Motor neuron (in vitro differentiated cells): ENCODE results near the gene LSAMP. TPM values are rescaled to one million over a fixed set of nuclear protein-coding genes. Genes with fewer than 3 reads are reported as not detected.

ENCODE experiments used
- ATAC-seq, 8 experiments: fragments of 200-7000 bp; cut with Tn5 transposase; replicated peaks in 6 of 8; 2 replicates each; pipeline ENCODE4 v1.8.0; 2021; ENCODE audit warnings: mild to moderate bottlenecking in 8 of 8, moderate library complexity in 8 of 8
- H3K27ac ChIP-seq, 2 donors: fragments of 250-450 bp; sonication (Bioruptor Pico); 2 replicates each; pipeline ENCODE4 v1.9.0; 2021; ENCODE audit warnings: antibody characterized with exemption in 2 of 2, mild to moderate bottlenecking in 2 of 2, moderate library complexity in 1 of 2
- H3K4me1 ChIP-seq, 2 donors: fragments of 250-450 bp; sonication (Bioruptor Pico); replicated peaks in 1 of 2; 2 replicates each; pipeline ENCODE4 v1.6.1; 2021; ENCODE audit warnings: antibody characterized with exemption in 2 of 2, mild to moderate bottlenecking in 2 of 2, moderate library complexity in 1 of 2
- H3K4me3 ChIP-seq, 5 donors: fragments of 250-450 bp; sonication (Bioruptor Pico); 2 replicates each; pipeline ENCODE4 v1.9.0; 2021; ENCODE audit warnings: antibody characterized with exemption in 5 of 5, mild to moderate bottlenecking in 5 of 5, moderate library complexity in 4 of 5
- WGBS, 10 experiments: fragments of 450-650 bp; shearing (Covaris generic); methylation state at CpG; one replicate each; pipeline ENCODE4 v1.0.0; 2022; 5-methylcytosine and 5-hydroxymethylcytosine counted together
- in situ Hi-C, 9 experiments: fragments of 400-800 bp; cut with MboI; loops; one replicate each; pipeline ENCODE4 v1.15.0; 2021; ENCODE audit warnings: low sequenced_read_pairs in 9 of 9, low pct_unique_long_range_greater_than_20kb in 2 of 9; ENCODE audit not compliant: unreplicated experiment in 9 of 9
- total RNA-seq, 8 experiments: library from RNA; unstranded; fragments of 300-600 nt; gene quantifications; 2 replicates each; pipeline versions ENCODE4 v1.2.3 to v1.2.4, GENCODE V29; 2022

The LSAMP gene
- total RNA-seq, 8 experiments from 2014 or later = 24.4 to 76.5 (median 39.2) TPM

DNA sequence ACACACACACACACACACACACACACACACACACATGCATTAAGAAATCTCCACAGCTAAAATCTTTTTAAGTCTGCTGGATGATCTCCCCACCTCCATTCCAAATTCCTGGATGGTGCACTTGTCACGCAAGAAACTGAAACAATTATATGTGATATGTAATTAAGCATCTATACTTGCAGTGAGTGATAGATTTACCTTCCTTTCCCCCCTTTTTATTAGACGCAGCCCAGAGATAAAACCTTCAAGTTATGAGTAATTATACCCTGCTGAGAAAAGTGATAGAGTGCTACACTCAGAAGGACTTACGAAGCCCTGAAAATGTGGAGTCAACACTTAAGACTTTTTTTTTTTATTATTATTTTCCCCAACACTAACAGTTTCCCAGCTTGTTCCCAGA lies 255.2 kb downstream of the LSAMP start:
- in situ Hi-C loops = no loop called here
- Histone ChIP-seq H3K4me1 (peaks cover 10 to 19% of the 10 kb centered on the region in 2 donors), H3K27ac (no peak overlapping the region), H3K4me3 (no peak overlapping the region)
- WGBS, 10 experiments = 67 to 100% (median 86%) methylated on average over 1 to 3 of the region's 3 CpGs; no CpG with 5 or more reads in 1 of the 10 experiments
- no peak for ATAC-seq

DNA sequence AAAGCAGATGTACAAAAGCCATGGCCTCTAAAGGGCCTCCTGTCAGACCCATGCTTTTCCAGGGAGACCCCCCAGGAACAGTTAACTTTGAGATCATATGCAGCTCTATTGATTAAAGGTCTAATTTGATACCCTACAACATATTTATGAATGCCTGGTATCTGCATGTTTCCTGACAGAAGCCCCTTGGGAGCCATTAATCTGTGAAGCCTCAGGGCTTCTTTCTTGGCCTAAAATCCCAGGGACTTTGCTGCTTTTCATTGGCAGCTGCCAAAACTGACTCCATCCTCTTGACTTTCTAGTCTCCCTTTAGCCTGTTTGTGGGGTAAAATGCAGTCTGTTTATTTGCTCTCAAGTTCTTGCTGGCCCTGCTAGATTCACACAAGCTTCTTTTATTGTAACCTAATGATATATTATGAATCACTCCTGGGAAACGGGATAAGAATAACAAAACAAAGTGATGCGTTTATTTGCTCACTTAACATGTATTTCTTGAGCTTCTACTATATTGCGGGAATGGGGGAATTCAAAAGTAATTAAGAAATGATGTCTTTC lies 257.0 kb downstream of the LSAMP start:
- in situ Hi-C loops = no loop called here
- WGBS, 10 experiments = 32 to 95% (median 80%) methylated on average over 1 to 3 of the region's 3 CpGs; no CpG with 5 or more reads in 2 of the 10 experiments
- peaks cover 10 to 19% of the 10 kb centered on the region in 2 donors for H3K4me1 ChIP-seq
- ATAC-seq = peak in 1 of 8 experiments; percentile 22
- H3K27ac ChIP-seq = no peak overlapping the region
- no peak overlapping the region for H3K4me3 ChIP-seq

DNA sequence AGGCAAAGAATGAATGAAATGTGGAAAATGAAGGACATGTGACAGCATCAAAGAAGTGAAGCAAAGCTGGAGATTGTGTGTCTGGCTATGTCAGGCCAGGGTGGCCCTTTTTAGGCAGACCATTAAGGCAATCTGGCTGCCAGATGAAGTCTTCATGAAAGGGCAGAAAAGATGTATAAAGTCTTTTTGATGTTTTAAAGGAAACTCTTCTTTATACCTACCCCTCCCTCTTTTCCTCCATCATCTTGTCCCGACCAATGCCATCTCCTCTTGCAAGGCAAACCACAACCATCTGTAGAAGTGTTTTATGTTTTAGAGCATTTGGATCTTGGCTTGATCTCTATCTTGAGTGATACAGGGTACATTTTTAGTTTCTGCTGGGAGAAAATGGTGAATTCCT lies 259.2 kb downstream of the LSAMP start:
- WGBS, 10 experiments = 17 to 92% (median 69%) methylated on average over 1 of the region's 1 CpG; no CpG with 5 or more reads in 4 of the 10 experiments

DNA sequence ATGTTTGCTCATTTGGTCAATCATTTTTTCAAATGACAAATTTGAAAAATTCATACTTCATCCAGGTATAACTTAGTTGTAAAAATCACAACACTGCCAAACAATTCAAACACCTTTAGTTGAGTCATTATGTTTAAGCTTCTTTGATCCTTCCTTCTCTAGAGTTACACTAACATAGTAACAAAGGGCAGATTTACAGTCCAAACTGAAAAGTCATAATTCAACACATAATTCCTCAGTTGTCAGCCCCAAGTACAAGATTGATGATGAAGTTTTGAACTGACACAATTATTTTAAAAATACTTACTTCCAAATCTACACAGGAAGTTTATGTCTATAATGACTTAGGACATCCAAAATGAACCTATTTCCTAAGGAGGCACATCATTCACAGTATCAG lies 264.1 kb downstream of the LSAMP start:
- Histone ChIP-seq H3K4me1 (no peaks in the 10 kb centered on the region), H3K27ac (no peak overlapping the region), H3K4me3 (no peak overlapping the region)
- in situ Hi-C loops = no loop called here
- no peak for ATAC-seq

More for the DNA sequence above, 259.2 kb downstream of the LSAMP start:
- in situ Hi-C loops = no loop called here
- Histone ChIP-seq H3K4me3 (no peak overlapping the region), H3K4me1 (peaks cover 10 to 19% of the 10 kb centered on the region in 2 donors), H3K27ac (no peak overlapping the region)
- peak in 2 of 8 experiments; percentile 61 to 71 for ATAC-seq

DNA sequence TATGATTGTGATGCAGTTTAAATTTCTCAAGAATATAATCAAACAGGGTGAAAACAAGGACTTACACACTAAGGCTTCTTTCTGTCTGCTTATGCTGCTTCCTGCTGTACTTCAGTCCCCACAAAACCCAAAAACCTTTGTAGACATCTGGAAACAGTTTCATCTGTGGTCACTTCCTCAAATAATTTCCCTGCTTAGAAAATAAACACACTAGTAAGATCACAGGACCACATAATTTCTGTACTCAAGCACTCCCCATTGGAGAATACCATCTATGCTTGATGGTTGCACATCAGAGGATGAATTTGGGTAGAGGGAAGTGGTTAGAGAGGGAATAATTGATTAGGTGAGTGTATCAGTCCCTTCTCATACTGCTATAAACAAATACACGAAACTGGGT lies 266.2 kb downstream of the LSAMP start:
- Histone ChIP-seq H3K27ac (no peak overlapping the region), H3K4me1 (no peaks in the 10 kb centered on the region), H3K4me3 (no peak overlapping the region)
- ATAC-seq = peak in 1 of 8 experiments; percentile 25
- 50 to 100% (median 90%) methylated on average over 1 of the region's 1 CpG; no CpG with 5 or more reads in 6 of the 10 experiments for WGBS, 10 experiments
- in situ Hi-C loops = no loop called here

DNA sequence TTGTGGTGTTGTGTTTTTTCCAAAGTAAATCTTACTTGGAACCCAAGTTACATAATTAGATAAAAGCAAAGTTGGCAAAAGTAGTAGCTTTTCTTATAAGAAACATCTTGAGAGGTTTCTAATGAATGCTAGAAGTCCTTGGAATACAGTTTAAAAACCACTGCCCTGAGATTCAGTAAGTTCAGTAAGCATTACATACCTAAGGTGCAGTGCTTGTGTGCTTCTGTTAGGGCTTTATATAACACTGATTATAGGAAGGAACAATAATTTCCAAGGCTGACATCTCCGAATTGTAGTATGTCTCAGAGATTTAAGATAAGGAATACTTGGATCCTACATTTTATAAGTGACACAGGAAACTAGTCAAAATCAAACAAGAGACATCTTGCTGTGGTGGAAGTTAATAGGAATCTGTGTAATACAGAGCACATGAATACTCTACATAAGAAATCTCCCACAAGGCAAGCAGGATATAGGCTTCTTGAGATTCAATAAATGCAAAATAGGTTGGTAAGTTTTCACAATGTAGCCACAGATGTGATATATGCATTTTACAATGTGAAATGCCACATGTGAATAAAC lies 268.2 kb downstream of the LSAMP start:
- ATAC-seq = peak in 1 of 8 experiments; percentile 14
- Histone ChIP-seq H3K27ac (no peak overlapping the region), H3K4me1 (no peaks in the 10 kb centered on the region), H3K4me3 (no peak overlapping the region)
- 67 to 100% (median 83%) methylated on average over 1 of the region's 1 CpG; no CpG with 5 or more reads in 1 of the 10 experiments for WGBS, 10 experiments
- in situ Hi-C loops = no loop called here

DNA sequence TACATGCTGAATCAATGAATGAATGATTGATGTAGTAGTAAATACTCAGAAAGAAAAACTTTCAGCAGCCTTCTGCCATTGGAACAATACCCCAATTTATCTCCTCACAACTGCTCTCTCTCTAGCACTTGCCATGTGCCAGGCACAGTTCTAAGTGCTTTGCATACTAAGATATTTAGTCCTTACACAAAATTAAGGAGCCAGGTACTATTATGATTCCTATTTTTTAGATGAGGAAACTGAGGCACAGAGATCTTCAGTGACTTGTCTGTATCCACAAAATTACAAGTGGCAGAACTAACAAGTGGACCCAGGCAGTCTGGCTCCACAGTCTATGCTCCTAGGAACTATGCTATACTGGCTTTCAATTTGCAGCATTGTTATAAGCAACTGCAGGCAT lies 279.2 kb downstream of the LSAMP start:
- Histone ChIP-seq H3K4me3 (no peak overlapping the region), H3K4me1 (peaks cover 15 to 32% of the 10 kb centered on the region in 2 donors), H3K27ac (no peak overlapping the region)
- no peak for ATAC-seq
- in situ Hi-C loops = no loop called here

DNA sequence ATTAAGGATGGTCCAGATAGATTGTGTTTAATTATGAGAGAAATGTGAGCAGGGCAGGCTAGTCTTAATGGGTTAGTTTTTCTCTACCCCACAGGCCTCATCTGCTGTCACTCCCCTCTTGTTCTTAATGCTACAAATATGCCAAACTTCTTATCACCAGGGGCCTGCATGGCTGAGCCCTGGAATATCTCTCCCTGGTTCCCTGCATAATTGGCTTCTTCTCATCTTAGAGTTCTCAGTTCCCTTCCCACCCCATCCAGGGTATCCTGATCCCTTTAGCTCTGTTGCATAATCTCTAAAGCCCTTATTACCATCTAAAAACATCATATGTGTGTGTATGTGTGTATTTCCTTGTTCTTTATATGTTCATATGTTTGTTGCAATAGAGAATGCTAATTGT lies 279.6 kb downstream of the LSAMP start:
- in situ Hi-C loops = no loop called here
- Histone ChIP-seq H3K27ac (no peak overlapping the region), H3K4me1 (peaks cover 15 to 37% of the 10 kb centered on the region in 2 donors), H3K4me3 (no peak overlapping the region)
- no peak for ATAC-seq

DNA sequence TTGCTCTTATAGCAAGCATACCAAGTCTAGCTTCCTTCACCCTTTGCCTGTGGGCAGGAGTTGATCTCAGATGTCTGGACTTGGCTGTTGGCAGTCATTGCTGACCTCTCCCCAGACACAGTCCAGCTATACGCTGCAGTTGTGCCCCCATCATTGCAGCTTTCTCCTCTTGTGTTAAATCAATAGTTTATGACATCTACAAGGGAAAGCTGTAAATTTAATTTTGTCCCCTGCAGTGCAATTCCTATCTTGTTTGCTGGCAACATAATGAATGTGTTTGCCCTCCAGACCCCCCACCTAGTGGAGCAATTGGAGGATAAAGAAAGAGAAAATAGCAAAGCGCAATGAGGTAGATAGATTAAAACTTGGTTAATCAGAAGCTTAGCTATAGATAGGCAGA lies 280.2 kb downstream of the LSAMP start:
- peak in 4 of 8 experiments; percentile 33 to 61 (median 52) for ATAC-seq
- Histone ChIP-seq H3K27ac (peak overlapping the region in 1 of 2 donors; percentile 6), H3K4me3 (no peak overlapping the region), H3K4me1 (peaks cover 15 to 38% of the 10 kb centered on the region in 2 donors)
- in situ Hi-C loops = no loop called here
- 35 to 100% (median 80%) methylated on average over 1 to 2 of the region's 2 CpGs; no CpG with 5 or more reads in 3 of the 10 experiments for WGBS, 10 experiments

DNA sequence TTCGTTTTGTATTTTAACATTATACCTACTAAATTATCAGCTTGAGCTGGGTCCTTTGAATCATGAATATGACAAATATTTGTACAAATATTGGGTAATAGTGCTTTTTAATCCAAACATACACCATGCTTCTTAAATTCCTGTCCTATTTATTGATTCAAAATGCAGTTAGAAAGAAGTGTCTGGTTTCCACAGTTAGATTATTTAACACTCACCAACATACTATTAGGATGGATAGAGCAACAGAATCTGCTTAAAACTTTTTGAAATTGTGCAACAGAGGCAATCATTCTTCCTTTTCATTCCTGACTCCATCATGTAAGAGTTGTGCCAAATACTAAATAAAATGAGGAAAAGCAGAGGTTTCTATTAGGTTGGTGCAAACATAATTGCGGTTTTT lies 281.2 kb downstream of the LSAMP start:
- H3K4me1 ChIP-seq = peaks cover 15 to 38% of the 10 kb centered on the region in 2 donors
- no peak overlapping the region for H3K4me3 ChIP-seq
- 43 to 100% (median 84%) methylated on average over 1 to 2 of the region's 2 CpGs for WGBS, 10 experiments
- H3K27ac ChIP-seq = no peak overlapping the region
- ATAC-seq = no peak
- in situ Hi-C loops = no loop called here

DNA sequence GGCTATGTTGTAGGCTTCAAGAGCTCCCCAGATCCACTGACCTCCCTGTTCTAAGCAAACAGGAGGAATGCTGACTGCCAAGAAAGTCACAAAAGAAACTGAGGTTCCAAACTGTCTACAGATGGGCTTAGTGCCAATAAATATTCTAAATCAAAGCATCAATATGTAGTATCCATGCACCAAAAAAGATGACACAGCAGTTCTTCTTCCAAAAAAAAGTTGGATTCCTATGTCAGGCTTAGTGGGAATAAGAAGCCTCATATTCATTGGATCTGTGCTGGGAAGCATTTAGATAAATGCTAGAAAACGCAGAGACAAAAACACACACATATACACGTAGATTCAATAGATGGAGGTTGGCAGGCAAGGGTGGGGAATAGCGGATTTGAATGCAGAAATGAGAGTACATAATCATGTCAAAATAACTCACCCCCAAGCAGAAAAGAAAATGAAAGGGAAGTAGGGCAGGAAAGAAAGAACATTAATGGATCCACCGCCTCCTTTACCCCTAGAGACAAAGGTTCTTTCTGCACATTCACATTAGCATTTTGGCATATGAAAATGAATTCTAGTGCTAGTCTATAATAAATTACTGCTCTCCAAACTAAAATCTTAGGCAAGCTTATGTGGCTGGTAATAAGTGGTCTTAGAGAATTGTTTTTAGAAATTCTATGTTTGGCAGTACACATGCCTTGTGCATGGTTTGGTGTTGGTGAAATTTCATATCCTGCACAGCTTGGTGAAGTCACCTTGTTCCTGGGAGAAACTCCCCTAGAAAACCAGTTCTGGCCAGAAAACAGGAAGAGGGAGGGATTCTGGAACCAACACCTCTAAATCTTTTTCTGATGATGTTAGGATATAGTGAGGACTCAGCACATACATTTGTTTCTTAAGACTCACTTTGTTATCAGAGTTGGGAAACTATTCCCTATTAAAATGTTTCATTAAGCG lies 283.4 kb downstream of the LSAMP start:
- ATAC-seq = peak in 4 of 8 experiments; percentile 7 to 76 (median 74)
- Histone ChIP-seq H3K4me3 (no peak overlapping the region), H3K27ac (peak overlapping the region in 1 of 2 donors; percentile 24), H3K4me1 (peaks cover 15 to 30% of the 10 kb centered on the region in 2 donors)
- WGBS, 10 experiments = 0 to 85% (median 54%) methylated on average over 2 to 5 of the region's 5 CpGs; no CpG with 5 or more reads in 1 of the 10 experiments
- in situ Hi-C loops = no loop called here

DNA sequence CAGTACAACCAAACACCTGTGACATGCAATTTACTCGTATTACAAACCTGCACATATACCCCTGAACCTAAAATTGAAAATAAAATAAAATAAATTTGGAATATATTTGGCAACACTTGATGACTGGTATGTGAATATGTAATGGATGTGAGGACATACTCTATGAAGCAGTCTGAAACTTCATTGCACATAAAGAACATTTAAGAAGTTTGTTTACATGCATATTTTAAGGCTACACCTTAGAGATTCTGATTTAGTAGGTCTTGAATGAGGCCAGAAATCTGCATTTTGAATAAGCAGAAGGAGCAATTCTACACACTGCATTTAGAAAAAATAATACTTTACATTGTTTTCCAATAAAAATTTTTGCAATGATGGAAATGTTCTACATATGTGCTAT lies 284.7 kb downstream of the LSAMP start:
- Histone ChIP-seq H3K4me3 (no peak overlapping the region), H3K4me1 (peaks cover 10 to 36% of the 10 kb centered on the region in 2 donors), H3K27ac (no peak overlapping the region)
- in situ Hi-C loops = no loop called here
- ATAC-seq = peak in 3 of 8 experiments; percentile 46 to 59 (median 57)
- 8 to 100% (median 83%) methylated on average over 1 of the region's 1 CpG; no CpG with 5 or more reads in 1 of the 10 experiments for WGBS, 10 experiments

DNA sequence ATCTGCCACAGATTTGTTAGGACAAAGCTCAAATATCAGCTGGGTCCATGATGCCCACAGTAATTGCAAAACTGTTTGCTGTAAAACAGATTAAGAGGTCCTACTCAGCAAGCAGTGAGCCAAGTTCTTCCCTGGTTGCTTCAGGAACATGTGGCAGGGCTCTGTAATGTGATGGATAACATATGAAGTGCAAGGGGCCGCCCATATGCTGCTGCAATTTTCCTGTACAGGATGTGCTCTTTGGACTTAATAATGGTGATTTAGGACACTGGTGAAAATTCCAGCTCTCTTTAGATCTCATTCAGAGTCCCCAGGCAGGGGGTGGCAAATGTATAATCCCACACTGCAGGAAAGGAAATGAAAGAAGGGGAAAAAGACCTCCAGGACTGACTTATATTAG lies 289.4 kb downstream of the LSAMP start:
- H3K4me1 ChIP-seq = peaks cover 0 to 21% of the 10 kb centered on the region in 2 donors
- ATAC-seq = peak; percentile 38 to 94 (median 84)
- no peak overlapping the region for H3K4me3 ChIP-seq
- no peak overlapping the region for H3K27ac ChIP-seq
- in situ Hi-C loops = no loop called here
- WGBS, 10 experiments = 20 to 64% (median 52%) methylated on average over 1 of the region's 1 CpG; no CpG with 5 or more reads in 6 of the 10 experiments
